ENCODE data around the gene PIKFYVE.

- TF ChIP-seq CTCF (IDR thresholded peaks at IDR 0.05) (no peak), POLR2A (IDR thresholded peaks at IDR 0.05) (no peak), EP300 (IDR thresholded peaks at IDR 0.05) (no peak)
These were observed 80.7 kb downstream of the PIKFYVE start for GRCh38 chr2:208346756-208347155.

Data from tibial nerve (tissue), 4 donors.